ENCODE measurements around the gene DUSP5.

GRCh38 chr10:110462166-110463095 is 35.3 kb upstream of the DUSP5 start:
- TF ChIP-seq, protein P1, sequence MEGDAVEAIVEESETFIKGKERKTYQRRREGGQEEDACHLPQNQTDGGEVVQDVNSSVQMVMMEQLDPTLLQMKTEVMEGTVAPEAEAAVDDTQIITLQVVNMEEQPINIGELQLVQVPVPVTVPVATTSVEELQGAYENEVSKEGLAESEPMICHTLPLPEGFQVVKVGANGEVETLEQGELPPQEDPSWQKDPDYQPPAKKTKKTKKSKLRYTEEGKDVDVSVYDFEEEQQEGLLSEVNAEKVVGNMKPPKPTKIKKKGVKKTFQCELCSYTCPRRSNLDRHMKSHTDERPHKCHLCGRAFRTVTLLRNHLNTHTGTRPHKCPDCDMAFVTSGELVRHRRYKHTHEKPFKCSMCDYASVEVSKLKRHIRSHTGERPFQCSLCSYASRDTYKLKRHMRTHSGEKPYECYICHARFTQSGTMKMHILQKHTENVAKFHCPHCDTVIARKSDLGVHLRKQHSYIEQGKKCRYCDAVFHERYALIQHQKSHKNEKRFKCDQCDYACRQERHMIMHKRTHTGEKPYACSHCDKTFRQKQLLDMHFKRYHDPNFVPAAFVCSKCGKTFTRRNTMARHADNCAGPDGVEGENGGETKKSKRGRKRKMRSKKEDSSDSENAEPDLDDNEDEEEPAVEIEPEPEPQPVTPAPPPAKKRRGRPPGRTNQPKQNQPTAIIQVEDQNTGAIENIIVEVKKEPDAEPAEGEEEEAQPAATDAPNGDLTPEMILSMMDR (IDR thresholded peaks at IDR 0.05 in 4 of 5, conservative IDR thresholded peaks at IDR 0.05 in 1 of 5) = no peak
- no peak for TF ChIP-seq POLR2A (IDR thresholded peaks at IDR 0.05)
